ENCODE results near the gene CNTN5.

CNTN5 gene

GRCh38 chr11:100367892-100368291 lies 1347.1 kb downstream of the CNTN5 start:
- DNase-seq: no peak

GRCh38 chr11:100383357-100383865 lies 1362.7 kb downstream of the CNTN5 start:
- no peak for DNase-seq

GRCh38 chr11:100396266-100396665 lies 1375.5 kb downstream of the CNTN5 start:
- DNase-seq: no peak

GRCh38 chr11:100397401-100397800 lies 1376.7 kb downstream of the CNTN5 start:
- DNase-seq: no peak

GRCh38 chr11:100403816-100404215 lies 1383.1 kb downstream of the CNTN5 start:
- no peak for DNase-seq

GRCh38 chr11:100404907-100405306 lies 1384.2 kb downstream of the CNTN5 start:
- DNase-seq: no peak
